ENCODE measurements around the gene NCAM1.

GRCh38 chr11:113255741-113256140 is 294.5 kb downstream of the NCAM1 start:
- no peak for TF ChIP-seq POLR2AphosphoS5 (IDR thresholded peaks at IDR 0.05; ENCODE audit: borderline replicate concordance, low read depth, low read length)
- TF ChIP-seq EZH2 (IDR thresholded peaks at IDR 0.05) = no peak
- no peak for TF ChIP-seq FOXP2 (optimal IDR thresholded peaks at IDR 0.05; ENCODE audit: control extremely low read depth, extremely low read length, insufficient read depth)

All from SK-N-MC (cell line).